Esophagus (tissue), 2 donors: ENCODE measurements around the gene RASD2. TPM values are rescaled to one million over a fixed set of nuclear protein-coding genes. Genes with fewer than 3 reads are reported as not detected.

Source experiments
- polyA plus RNA-seq, 2 donors: library from polyadenylated mRNA; stranded (reverse); fragments of 200-250 nt; gene quantifications; one replicate each; pipeline ENCODE4 v1.2.3, GENCODE V29; 2013
- donor health status: healthy with polysubstance abuse.
- donor health status: Bipolar disorder and iron deficiency.

Gene RASD2
- polyA plus RNA-seq, 2 donors = 0.49 to 0.64 TPM

Other genes with a start within 250 kb of the RASD2 start
- gene TOM1, start 240.9 kb upstream of the RASD2 start, polyA plus RNA-seq = 10 to 100 TPM; 86.4 to 88.0 TPM
- gene HMOX1, start 159.7 kb upstream of the RASD2 start, polyA plus RNA-seq = 10 to 100 TPM; 46.6 to 74.0 TPM
- 10 to 100 TPM; 21.4 to 33.8 TPM for gene MCM5, start 140.7 kb upstream of the RASD2 start, polyA plus RNA-seq
- gene MB, start 76.5 kb downstream of the RASD2 start, polyA plus RNA-seq = 1 to 10 TPM; 2.5 to 5.1 TPM
- gene APOL6, start 107.6 kb downstream of the RASD2 start, polyA plus RNA-seq = 1 to 10 TPM; 2.8 to 3.8 TPM
- gene APOL5, start 177.0 kb downstream of the RASD2 start, polyA plus RNA-seq = not detected